ENCODE measurements around the gene TBCEL.

GRCh38 chr11:121029813-121030445 is 6.0 kb downstream of the TBCEL start:
- TF ChIP-seq CTCF (IDR thresholded peaks at IDR 0.05) (no peak), POLR2AphosphoS5 (IDR thresholded peaks at IDR 0.05; ENCODE audit: low read depth, low read length) (no peak), SIN3A (IDR thresholded peaks at IDR 0.05; ENCODE audit: borderline replicate concordance, insufficient read depth, low read depth, low read length) (no peak), TCF7L2 (IDR thresholded peaks at IDR 0.05; ENCODE audit: low read depth, low read length) (no peak)

All from Panc1 (cell line).